ENCODE results near the gene UPP1. TPM values are rescaled to one million over a fixed set of nuclear protein-coding genes. Genes with fewer than 3 reads are reported as not detected.

UPP1 gene
- total RNA-seq, 1 donor from 2014 or later: 61.0 TPM

DNA sequence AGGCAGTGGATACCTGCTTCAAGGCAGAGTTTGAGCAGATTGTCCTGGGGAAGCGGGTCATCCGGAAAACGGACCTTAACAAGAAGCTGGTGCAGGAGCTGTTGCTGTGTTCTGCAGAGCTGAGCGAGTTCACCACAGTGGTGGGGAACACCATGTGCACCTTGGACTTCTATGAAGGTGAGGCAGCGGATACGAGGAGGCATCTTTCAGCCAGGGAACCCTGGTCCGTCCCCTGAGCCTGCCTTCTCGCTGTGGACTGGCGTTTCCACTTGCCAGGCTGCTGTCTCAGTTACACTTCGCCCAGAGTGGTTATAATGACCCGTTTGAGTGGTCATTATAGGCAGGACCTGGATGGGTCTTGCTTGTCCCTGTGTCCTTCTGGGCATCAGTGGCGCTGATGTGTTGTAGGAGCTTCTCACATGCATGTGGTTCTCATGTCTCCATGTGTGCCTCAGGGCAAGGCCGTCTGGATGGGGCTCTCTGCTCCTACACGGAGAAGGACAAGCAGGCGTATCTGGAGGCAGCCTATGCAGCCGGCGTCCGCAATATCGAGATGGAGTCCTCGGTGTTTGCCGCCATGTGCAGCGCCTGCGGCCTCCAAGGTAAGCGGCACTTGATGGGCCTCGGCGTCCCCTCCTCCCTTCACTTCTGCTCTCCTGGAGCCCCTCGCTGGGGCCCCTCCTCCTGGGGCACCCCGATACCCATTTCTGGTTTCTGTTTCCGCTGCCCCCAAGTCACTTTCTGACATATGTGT, 18.0 kb downstream of the UPP1 start:
- Histone ChIP-seq H3K27ac (no peak overlapping the region), H3K4me3 (no peak overlapping the region), H3K27me3 (ENCODE audit: low read depth) (no peaks in the 10 kb centered on the region), H3K4me1 (peaks cover 7% of the 10 kb centered on the region), H3K36me3 (peaks cover 72% of the 10 kb centered on the region), H3K9me3 (no peaks in the 10 kb centered on the region)
- DNase-seq: no peak
- TF ChIP-seq, protein P1, sequence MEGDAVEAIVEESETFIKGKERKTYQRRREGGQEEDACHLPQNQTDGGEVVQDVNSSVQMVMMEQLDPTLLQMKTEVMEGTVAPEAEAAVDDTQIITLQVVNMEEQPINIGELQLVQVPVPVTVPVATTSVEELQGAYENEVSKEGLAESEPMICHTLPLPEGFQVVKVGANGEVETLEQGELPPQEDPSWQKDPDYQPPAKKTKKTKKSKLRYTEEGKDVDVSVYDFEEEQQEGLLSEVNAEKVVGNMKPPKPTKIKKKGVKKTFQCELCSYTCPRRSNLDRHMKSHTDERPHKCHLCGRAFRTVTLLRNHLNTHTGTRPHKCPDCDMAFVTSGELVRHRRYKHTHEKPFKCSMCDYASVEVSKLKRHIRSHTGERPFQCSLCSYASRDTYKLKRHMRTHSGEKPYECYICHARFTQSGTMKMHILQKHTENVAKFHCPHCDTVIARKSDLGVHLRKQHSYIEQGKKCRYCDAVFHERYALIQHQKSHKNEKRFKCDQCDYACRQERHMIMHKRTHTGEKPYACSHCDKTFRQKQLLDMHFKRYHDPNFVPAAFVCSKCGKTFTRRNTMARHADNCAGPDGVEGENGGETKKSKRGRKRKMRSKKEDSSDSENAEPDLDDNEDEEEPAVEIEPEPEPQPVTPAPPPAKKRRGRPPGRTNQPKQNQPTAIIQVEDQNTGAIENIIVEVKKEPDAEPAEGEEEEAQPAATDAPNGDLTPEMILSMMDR (IDR thresholded peaks at IDR 0.05): no peak
- intact Hi-C loops (cut with DNase I): no loop called here
- ATAC-seq: no peak

DNA sequence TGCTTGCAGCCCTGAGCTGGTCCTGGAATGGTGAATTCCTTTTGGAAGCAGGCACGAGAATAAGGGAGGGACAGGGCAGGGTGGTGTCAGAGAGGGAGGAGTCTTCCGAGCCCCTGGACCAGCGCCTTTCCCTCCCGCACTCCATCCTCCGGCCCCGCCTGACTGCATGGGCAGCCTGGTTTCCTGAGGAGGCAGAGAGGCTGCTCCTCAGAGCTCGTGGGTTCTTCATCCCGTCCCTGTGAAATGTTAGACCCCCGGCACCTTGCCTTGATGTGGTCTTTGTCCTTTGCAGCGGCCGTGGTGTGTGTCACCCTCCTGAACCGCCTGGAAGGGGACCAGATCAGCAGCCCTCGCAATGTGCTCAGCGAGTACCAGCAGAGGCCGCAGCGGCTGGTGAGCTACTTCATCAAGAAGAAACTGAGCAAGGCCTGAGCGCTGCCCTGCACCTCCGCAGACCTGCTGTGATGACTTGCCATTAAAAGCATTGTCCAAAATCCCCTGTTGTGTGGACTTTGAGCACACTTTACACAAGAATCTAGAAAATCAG, 18.9 kb downstream of the UPP1 start:
- no peaks in the 10 kb centered on the region for H3K9me3 ChIP-seq
- ATAC-seq: no peak
- TF ChIP-seq, protein P1 (IDR thresholded peaks at IDR 0.05): no peak
- peaks cover 63% of the 10 kb centered on the region for H3K36me3 ChIP-seq
- no peak overlapping the region for H3K27ac ChIP-seq
- intact Hi-C loops (cut with DNase I): no loop called here
- H3K4me1 ChIP-seq: peaks cover 7% of the 10 kb centered on the region
- no peaks in the 10 kb centered on the region for H3K27me3 ChIP-seq (ENCODE audit: low read depth)
- no peak overlapping the region for H3K4me3 ChIP-seq
- DNase-seq: no peak

DNA sequence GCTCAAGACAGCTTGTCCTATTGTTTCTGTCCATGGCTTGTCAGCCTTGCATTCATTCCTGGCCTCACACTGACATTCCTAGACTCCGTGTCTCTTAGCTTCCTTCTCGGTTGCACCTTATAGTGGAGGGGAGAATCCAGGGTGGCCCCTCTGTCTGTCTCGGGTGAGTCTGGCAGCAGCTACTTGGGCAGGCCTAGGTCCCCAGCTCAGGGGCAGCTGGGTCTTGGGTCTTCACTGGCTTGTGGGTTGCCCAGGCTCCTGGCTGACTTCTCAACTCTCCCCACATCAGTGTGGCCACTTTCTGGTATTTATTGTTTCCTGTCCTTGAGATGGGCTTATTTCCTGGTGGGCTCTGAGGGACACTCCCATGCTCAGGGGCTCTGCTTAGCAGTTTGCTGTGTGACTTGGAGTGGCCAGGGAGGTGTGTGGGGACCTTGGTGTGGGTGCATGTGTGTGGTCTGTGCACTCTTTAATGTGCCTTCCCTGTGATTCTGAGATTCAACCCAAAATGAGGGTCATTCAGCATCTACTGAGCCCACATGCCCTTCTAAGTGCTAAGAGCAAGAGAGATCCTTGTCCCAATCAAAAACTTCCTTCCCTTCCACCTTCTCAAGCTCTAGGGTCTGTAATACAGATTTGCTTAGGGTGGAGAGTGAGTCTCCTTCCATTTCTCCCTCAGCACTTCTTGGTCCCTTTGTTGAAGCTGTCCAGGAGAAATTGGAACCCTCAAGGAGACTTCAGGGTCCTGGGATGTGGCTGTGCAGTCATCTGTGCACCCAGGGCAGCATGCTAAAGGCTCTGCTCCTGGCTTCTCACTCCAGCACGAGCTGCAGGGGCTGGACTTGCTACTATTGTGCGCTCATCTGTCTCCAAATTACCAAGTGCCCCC, 20.1 kb downstream of the UPP1 start:
- DNase-seq: no peak
- ATAC-seq: no peak
- H3K4me3 ChIP-seq: no peak overlapping the region
- intact Hi-C loops (cut with DNase I): no loop called here
- no peaks in the 10 kb centered on the region for H3K27me3 ChIP-seq (ENCODE audit: low read depth)
- H3K4me1 ChIP-seq: peaks cover 7% of the 10 kb centered on the region
- TF ChIP-seq, protein P1 (IDR thresholded peaks at IDR 0.05): no peak
- H3K36me3 ChIP-seq: peaks cover 51% of the 10 kb centered on the region
- H3K9me3 ChIP-seq: no peaks in the 10 kb centered on the region
- no peak overlapping the region for H3K27ac ChIP-seq

DNA sequence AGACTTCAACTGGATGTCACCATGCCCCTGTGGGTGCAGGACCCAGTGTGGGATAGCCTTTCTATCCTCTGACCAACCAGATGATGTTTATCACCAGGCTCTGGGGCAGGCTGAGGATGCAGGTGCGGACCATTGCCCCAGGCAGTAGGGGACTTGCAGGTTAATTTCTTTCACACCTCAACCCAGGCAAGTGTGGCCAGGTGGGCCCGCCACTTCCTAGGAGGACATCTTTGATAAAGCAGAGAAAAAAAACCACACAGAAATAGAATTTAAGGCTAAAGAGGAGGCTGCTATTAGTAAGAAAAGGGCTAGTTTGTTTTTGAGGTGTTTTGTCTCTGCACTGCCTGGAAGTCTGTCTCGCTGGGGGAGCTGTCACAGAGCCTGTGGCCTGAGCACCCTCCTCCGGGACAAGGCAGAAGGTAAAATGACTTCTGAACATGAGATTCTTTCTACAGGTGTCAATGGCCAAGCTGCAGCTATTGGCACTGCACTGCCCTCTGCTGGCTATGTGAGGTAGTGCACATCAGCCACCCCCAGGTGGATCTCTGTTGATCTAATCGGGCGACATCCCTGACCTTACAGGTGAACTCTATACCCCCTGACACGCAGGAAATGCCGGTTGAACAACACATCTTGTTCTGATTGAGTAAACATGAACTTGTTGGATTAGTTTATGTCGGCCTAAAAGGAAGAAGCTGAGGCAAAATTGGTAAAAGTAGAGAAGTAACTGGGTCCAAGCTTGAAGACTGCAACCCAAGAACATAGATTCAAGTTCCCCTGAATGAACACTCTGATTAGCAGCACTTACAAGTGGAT, 21.0 kb downstream of the UPP1 start:
- Histone ChIP-seq H3K27me3 (ENCODE audit: low read depth) (no peaks in the 10 kb centered on the region), H3K36me3 (peaks cover 42% of the 10 kb centered on the region), H3K27ac (no peak overlapping the region), H3K9me3 (no peaks in the 10 kb centered on the region), H3K4me1 (peaks cover 7% of the 10 kb centered on the region), H3K4me3 (no peak overlapping the region)
- TF ChIP-seq, protein P1 (IDR thresholded peaks at IDR 0.05): peak; percentile 100
- ATAC-seq (peak; percentile 86 to 90), DNase-seq (peak; percentile 82)
- intact Hi-C loops (cut with DNase I): no loop called here

DNA sequence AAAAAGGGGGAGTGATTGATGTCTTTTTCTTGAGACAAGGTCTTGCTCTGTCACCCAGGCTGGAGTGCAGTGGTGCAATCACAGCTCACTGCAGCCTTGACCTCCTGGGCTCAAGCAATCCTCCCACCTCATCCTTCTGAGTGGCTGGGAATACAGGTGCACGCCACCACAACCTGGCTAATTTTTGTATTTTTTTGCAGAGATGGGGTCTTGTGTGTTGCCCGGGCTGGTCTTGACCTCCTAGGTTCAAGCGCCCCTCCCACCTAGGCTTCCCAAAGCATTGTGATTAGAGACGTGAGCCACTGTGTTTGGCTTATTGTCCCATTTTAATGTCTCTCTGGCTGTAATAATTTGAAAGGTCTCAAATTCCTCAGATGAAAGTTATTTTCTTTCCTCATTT, 21.8 kb downstream of the UPP1 start:
- H3K36me3 ChIP-seq: peaks cover 34% of the 10 kb centered on the region
- DNase-seq (no peak), ATAC-seq (peak in 1 of 2 donors; percentile 12)
- TF ChIP-seq, protein P1 (IDR thresholded peaks at IDR 0.05): no peak
- no peaks in the 10 kb centered on the region for H3K9me3 ChIP-seq
- no peak overlapping the region for H3K27ac ChIP-seq
- H3K27me3 ChIP-seq (ENCODE audit: low read depth): no peaks in the 10 kb centered on the region
- H3K4me1 ChIP-seq: peaks cover 7% of the 10 kb centered on the region
- intact Hi-C loops (cut with DNase I): no loop called here
- no peak overlapping the region for H3K4me3 ChIP-seq
